ENCODE results near the gene IGFBP1. TPM values are rescaled to one million over a fixed set of nuclear protein-coding genes. Genes with fewer than 3 reads are reported as not detected.

IGFBP1 gene
- total and polyA plus RNA-seq, 2 of the 13 experiments (the other 11 are each of a cell fraction or from before 2014, with no cell fraction given), result 5.4 to 885 TPM

DNA sequence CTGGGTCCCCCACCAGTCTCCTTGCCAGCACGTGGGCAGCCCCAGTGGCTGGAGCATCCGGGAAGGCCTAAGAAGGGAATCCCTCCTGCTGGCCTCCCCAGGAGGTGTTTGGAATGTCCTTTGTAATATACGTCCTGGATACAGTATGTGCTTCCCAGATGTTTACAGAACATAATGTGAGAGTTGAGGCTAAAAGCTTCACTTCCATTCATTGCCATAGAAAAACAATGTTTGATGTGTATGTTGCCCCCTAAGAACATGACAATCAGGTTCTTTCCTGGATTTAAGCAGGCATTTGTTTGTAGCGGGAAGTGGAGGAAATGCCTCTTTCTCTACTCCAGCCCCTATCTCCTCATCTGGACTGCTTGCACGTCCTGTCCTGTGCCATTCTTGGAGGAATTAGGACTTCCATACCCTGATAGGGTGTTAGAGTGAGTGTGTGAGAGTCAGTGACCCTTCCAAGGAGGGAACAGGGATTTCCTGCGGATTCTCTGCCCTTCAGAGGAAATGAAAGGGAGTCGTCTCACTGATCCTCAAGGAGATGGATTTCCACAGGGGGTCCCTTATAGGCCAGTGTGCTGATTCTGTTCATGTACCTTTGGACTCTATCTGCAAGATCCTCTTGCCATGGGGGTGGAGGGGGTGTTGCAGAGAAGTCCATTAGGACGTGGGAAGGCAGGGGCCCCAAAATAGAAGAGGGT, 1.2 kb downstream of the IGFBP1 start (continued):
- TF ChIP-seq AKNA (CRISPR knock-in tag; IDR thresholded peaks at IDR 0.05; ENCODE audit: borderline replicate concordance) (0 out of 2 replicates have a peak, but pooled peaks have one; percentile 16), ZFP82 (CRISPR knock-in tag; IDR thresholded peaks at IDR 0.05; ENCODE audit: borderline replicate concordance) (0 out of 2 replicates have a peak, but pooled peaks have one; percentile 34), FOXJ3 (CRISPR knock-in tag; IDR thresholded peaks at IDR 0.05; ENCODE audit: borderline replicate concordance) (0 out of 2 replicates have a peak, but pooled peaks have one; percentile 4), U2AF1 (optimal IDR thresholded peaks at IDR 0.05; ENCODE audit: low read depth, low read length) (no peak), SOX6 (IDR thresholded peaks at IDR 0.05) (no peak), SOX6 (CRISPR knock-in tag; IDR thresholded peaks at IDR 0.05) (peak; percentile 19; the same call in 1 of the 2 replicates), ZNF33A (CRISPR knock-in tag; IDR thresholded peaks at IDR 0.05; ENCODE audit: borderline replicate concordance) (0 out of 2 replicates have a peak, but pooled peaks have one; percentile 58), ZBTB8A (CRISPR knock-in tag; IDR thresholded peaks at IDR 0.05; ENCODE audit: borderline replicate concordance, low read depth) (no peak), IKZF5 (CRISPR knock-in tag; IDR thresholded peaks at IDR 0.05) (peak; percentile 26; the same call in 1 of the 2 replicates), KLF6 (CRISPR knock-in tag; IDR thresholded peaks at IDR 0.05) (peak; percentile 46; the same call in 1 of the 2 replicates), CCDC6 (CRISPR knock-in tag; IDR thresholded peaks at IDR 0.05) (peak; percentile 76), FLYWCH1 (CRISPR knock-in tag; IDR thresholded peaks at IDR 0.05) (peak; percentile 33; the same call in 1 of the 2 replicates), E2F2 (CRISPR knock-in tag; IDR thresholded peaks at IDR 0.05; ENCODE audit: borderline replicate concordance) (peak; percentile 51; the same call in 1 of the 2 replicates), ZKSCAN5 (CRISPR knock-in tag; IDR thresholded peaks at IDR 0.05) (no peak)
- TF ChIP-seq, protein P1, sequence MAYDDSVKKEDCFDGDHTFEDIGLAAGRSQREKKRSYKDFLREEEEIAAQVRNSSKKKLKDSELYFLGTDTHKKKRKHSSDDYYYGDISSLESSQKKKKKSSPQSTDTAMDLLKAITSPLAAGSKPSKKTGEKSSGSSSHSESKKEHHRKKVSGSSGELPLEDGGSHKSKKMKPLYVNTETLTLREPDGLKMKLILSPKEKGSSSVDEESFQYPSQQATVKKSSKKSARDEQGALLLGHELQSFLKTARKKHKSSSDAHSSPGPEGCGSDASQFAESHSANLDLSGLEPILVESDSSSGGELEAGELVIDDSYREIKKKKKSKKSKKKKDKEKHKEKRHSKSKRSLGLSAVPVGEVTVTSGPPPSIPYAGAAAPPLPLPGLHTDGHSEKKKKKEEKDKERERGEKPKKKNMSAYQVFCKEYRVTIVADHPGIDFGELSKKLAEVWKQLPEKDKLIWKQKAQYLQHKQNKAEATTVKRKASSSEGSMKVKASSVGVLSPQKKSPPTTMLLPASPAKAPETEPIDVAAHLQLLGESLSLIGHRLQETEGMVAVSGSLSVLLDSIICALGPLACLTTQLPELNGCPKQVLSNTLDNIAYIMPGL (CRISPR knock-in tag; IDR thresholded peaks at IDR 0.05; ENCODE audit: borderline replicate concordance in 1 of 2, low read depth in 1 of 2), result peak in 1 of 2 experiments; percentile 24; a peak in 1 of 4 replicates

All from HepG2 (cell line).